GM21529 (cell line): Measurements from ENCODE around the gene KNL1.
"Not testable (repeated sequence)": the region's sequence is repeated elsewhere in the genome, so short reads cannot be mapped to it uniquely, and the experiment has no call there.

Source experiments
- ATAC-seq: cut with Tn5 transposase; IDR thresholded peaks from one replicate; pipeline ENCODE4 v1.9.1; 2021; ENCODE audit not compliant: unreplicated experiment

KNL1 gene, protein sequence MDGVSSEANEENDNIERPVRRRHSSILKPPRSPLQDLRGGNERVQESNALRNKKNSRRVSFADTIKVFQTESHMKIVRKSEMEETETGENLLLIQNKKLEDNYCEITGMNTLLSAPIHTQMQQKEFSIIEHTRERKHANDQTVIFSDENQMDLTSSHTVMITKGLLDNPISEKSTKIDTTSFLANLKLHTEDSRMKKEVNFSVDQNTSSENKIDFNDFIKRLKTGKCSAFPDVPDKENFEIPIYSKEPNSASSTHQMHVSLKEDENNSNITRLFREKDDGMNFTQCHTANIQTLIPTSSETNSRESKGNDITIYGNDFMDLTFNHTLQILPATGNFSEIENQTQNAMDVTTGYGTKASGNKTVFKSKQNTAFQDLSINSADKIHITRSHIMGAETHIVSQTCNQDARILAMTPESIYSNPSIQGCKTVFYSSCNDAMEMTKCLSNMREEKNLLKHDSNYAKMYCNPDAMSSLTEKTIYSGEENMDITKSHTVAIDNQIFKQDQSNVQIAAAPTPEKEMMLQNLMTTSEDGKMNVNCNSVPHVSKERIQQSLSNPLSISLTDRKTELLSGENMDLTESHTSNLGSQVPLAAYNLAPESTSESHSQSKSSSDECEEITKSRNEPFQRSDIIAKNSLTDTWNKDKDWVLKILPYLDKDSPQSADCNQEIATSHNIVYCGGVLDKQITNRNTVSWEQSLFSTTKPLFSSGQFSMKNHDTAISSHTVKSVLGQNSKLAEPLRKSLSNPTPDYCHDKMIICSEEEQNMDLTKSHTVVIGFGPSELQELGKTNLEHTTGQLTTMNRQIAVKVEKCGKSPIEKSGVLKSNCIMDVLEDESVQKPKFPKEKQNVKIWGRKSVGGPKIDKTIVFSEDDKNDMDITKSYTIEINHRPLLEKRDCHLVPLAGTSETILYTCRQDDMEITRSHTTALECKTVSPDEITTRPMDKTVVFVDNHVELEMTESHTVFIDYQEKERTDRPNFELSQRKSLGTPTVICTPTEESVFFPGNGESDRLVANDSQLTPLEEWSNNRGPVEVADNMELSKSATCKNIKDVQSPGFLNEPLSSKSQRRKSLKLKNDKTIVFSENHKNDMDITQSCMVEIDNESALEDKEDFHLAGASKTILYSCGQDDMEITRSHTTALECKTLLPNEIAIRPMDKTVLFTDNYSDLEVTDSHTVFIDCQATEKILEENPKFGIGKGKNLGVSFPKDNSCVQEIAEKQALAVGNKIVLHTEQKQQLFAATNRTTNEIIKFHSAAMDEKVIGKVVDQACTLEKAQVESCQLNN (N-terminal part only)

GRCh38 chr15:40593588-40594428 is at the start of gene KNL1:
KNL1 (plus strand) TSS chr15:40594249; CDS start chr15:40602932, 8,683 bp downstream.
- ATAC-seq: peak; percentile 65

DNA sequence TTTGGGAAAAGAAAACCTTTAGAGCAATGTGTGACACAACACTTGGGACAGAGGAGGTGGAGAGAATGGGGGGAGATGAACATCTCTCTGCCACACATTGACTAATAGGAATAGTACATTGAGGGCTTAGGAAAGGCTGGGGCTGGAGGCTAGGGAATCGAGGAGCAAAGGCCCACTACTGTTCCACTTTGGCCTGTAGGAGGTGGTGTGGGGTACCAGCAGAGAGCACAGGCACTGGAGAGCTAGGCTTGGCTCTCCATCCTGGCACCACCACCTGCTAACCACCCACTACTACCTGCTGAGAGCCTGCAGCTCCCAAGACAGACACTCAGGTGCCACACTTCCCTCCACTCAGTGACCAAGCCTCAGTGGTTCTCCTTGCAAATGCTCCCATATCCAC is 48.6 kb upstream of the KNL1 start:
- ATAC-seq: no peak

DNA sequence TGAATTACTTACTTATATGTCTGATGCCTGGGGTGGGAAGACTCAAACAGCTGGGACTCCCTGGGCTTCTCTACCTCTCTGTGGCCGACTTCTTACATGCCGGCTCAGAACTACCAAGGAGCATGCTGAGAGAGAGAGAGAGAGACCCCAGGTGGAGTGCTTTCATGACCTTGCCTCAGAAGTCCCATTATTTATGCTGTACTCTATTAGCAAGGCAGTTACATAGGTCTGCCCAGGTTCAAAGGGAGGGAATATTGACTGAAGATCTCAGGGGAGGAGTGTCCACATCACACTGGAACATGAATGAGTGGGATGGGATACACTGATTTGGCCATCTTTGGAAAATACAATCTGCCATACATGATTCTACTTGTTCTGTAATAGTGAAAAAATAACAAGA is 45.4 kb upstream of the KNL1 start:
- no peak for ATAC-seq

DNA sequence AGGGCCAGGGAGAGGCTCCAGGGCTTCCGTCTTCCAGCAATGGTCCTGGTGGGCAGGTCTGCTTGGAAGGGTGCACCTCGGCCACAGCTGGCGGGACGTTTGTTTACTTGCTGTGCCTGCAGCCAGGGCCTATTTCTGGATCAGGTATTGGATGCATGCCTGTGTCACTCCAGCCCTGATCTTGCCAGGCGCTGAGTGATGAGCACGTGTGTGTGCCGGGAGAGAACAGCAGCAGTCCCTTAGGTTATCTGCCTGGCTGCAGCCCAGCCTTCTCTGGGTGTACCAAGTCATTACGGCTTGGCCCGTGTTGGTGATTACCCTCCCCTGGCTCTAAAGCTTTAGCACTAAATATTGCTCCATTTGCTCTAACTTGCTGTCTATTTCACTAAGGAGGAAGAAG is 44.2 kb upstream of the KNL1 start:
- no peak for ATAC-seq

DNA sequence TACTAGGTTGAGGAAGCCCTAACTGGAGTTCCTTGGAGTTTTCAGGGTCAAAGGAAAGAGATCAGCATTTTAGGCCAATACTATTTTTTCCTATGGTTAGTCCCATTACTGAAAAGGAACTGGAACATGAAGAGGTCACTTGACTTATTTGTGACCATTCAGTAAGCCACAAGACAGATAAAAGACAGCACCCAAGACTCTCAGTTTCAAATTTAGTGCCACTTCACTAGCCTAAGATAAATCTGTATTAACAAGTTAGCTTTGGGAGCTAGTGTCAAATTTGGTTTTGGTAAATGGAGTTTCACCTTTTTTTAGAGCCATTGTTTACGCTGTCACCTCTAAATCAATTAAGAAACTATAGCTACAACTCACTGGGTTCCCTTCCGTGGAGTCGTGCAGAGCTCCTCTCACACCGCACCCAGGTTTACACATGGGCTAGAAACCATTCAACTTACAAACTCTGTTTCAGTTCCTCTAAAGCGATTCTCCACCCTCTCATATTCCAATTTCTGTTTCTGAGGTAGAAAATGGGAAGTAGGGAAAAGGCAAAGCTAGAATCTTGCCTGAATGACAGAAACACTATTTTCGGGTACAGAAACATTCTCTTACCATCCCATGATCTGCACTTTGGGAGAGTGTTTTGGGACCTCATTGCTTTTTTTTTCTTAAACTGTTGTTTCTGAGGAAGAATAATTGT is 43.6 kb upstream of the KNL1 start:
- peak; percentile 73 for ATAC-seq

GRCh38 chr15:40554161-40554525 is 39.9 kb upstream of the KNL1 start:
- ATAC-seq: no peak

DNA sequence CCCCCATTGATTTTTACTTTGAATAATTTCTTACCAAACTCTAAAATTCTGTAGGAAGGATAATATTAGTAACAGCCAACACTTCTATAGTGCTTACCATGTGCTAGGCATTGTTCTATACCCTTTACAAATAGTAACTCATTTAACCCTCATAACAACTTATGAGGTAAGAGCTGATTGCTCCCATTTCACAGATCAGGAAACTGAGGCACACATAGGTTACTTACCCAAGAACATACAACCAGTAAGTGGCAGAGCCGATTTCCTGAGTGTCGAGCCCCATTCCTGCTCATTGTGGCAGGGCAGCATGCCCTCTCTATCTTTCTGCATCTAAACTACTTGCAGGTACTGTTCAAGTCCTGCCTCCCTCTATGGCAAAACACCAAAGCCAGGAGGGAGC is 38.2 kb upstream of the KNL1 start:
- ATAC-seq: no peak

GRCh38 chr15:40558952-40559742 is 34.9 kb upstream of the KNL1 start:
- peak; percentile 11 for ATAC-seq

DNA sequence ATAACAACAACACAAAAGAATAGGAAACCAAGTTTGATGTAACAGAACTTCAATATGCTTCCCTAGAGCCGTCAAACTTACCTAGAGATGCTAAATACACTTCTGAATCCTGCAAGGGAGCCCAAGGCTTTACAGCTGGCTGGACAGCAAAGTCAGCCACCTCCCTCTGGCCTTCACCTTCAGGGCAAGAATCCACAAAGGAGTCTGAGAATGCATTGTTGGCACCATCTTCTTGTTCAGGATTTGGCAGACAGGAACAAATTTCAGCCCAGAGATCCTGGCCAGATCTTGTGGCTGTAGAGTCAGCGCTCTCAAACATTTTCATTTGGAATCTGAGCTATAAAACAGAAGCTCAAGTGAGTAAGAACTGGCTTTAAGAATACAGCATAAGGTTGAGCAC is 31.4 kb upstream of the KNL1 start:
- ATAC-seq: no peak

GRCh38 chr15:40563426-40563825 is 30.6 kb upstream of the KNL1 start:
- ATAC-seq: no peak

DNA sequence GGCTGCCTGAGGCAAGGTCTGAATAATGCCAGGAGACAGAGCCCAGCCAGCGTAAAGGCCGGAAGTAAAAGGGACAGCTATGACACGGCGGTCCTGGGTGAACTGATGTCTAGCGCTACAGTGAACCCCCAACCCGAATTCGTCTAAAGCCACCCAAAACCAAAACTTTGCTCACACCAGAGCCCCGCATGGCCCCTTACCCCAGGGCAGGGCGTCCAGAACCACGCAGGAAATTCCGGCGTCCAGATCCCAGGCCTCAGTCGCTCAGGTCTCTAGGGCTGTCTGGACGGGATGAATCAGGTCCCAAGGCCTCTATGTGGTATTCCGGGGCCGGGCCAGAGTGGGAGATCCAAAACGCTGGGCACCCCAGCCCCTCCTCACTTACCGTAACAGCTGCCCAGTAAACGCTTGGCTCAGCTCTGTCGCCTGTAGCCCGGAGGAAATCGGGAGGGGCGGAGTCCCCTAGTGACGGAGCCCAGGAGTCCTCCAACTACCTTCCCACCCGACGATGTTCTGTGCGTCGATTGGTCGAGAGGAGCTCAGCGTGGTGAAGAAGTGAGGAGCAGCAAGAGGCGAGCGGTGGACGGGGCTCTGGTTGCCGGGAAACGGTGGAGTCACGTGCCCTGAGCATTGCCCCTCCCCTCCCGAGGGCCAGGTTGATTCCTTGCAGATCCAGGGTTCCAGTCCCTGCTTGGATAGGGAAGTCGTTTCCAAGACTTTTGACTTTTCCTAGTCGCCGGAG is 29.3 kb upstream of the KNL1 start, which contains the start of gene CCDC32:
Gene CCDC32 (minus strand): TSS at position 452 of the 742 bp plus-strand sequence. CDS start 2,027 bp downstream, outside the sequence.
- ATAC-seq: peak; percentile 93

GRCh38 chr15:40565333-40566238 is 28.5 kb upstream of the KNL1 start:
- no peak for ATAC-seq

DNA sequence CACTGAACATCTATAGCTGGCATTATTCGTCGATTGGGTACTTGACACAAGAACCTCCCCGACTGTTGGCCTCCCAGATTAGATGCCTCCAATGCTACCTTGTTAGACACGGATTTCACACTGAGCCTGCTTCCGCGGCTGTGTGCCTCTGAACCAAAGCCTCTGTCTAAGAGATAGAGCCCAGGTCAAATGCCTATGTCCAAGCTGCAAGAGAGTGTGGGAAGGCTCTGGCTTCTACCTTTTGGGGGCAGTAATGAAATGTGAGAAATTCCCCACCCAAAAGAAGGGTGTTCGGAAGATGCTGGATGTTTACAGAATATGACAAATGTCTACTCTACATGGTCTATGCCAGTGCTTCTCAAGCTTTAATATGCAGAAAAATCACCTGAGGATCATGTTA is 26.9 kb upstream of the KNL1 start:
- no peak for ATAC-seq

- ATAC-seq: peak; percentile 43
These were observed 24.7 kb upstream of the KNL1 start, which contains the start of gene RPUSD2 for GRCh38 chr15:40569129-40569953. RPUSD2 (plus strand) TSS chr15:40569299; CDS start chr15:40569338, 39 bp downstream.

- no peak for ATAC-seq
These were observed 18.9 kb upstream of the KNL1 start for GRCh38 chr15:40575113-40575512.

DNA sequence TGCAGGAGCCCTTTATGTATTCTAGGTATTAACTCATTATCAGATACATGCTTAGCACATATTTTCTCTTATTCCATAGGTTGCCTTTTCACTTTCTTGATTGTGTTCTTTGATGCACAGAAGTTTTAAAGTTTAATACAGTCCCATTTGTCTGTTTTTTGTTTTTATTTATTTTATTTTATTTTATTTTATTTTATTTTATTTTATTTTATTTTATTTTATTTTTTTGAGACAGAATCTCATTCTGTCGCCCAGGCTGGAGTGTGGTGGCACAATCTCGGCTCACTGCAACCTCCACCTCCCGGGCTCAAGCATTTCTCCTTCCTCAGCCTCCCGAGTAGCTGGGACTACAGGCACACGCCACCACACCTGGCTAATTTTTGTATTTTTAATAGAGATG is 17.1 kb upstream of the KNL1 start:
- not testable (repeated sequence) for ATAC-seq
